Activated CD4-positive, alpha-beta T cell treated with anti-CD3 and anti-CD28 coated beads, Interleukin-2, amount 10 ng/mL, durations not matched to agents 24 days and 14 days (primary cell): ENCODE results near the gene WNT9A. TPM values are rescaled to one million over a fixed set of nuclear protein-coding genes. Genes with fewer than 3 reads are reported as not detected.

Source experiments
- DNase-seq: peaks from one replicate; pipeline ENCODE4 v3.0.0; 2022
- H3K27ac Mint-ChIP-seq: one replicate; pipeline ENCODE4 v1.8.0; 2022; ENCODE audit warnings: mild to moderate bottlenecking, mixed read lengths
- H3K27me3 Mint-ChIP-seq: one replicate; pipeline ENCODE4 v1.8.0; 2022; ENCODE audit warnings: mixed read lengths
- H3K36me3 Mint-ChIP-seq: one replicate; pipeline ENCODE4 v1.8.0; 2022; ENCODE audit warnings: low read depth, mild to moderate bottlenecking, mixed read lengths
- H3K4me1 Mint-ChIP-seq: one replicate; pipeline ENCODE4 v1.8.0; 2021; ENCODE audit warnings: mixed read lengths
- H3K4me3 Mint-ChIP-seq: one replicate; pipeline ENCODE4 v1.8.0; 2022; ENCODE audit warnings: mild to moderate bottlenecking, moderate library complexity, mixed read lengths
- H3K9me3 Mint-ChIP-seq: one replicate; pipeline ENCODE4 v1.8.0; 2021; ENCODE audit warnings: mixed read lengths
- intact Hi-C: fragments of 100-400 bp; cut with micrococcal nuclease; formaldehyde crosslinking; loops from one replicate; pipeline ENCODE4 v1.15.1; 2023
- total RNA-seq: library from RNA; stranded (reverse); gene quantifications from 2 replicates; pipeline ENCODE4 v1.2.3, GENCODE V29; 2022

WNT9A gene
- total RNA-seq, 1 donor from 2014 or later, result not detected

DNA sequence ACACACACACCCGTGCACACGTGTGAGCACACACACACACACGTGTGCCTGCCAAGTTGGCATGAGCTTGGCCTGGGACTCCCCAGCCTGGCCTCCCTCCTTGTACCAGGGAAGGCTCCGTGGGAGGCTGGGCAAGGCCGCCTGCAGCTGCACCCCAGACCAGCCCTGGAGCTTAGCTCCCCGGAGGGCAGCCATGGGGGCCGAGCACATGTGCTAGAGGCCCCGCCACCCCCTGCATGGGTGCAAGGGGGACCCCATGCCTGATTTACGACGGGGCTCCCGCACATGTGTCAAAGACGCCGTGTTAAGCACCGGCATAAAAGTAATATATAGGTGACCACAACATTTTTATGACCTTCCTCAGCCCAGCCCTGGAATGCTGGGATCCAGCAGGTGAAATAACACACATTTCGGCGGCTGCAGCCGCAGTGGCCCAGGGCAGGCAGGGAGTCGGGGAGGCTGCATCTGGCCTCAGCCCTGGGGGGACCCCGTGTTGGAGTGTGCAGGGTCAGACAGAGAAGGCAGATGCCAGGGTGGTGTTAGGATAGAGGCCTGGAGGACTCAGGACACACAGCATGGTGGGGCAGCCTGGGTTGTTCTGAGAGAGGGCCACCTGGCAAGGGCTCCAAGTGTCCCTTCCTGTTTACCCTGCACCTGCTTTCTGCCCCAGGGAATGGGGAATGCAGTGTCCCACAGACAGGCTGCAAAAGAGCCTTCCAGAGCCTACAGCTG lies 56.3 kb downstream of the WNT9A start:
- no peaks in the 10 kb centered on the region for H3K9me3 Mint-ChIP-seq
- no peak overlapping the region for H3K4me3 Mint-ChIP-seq
- no peak for DNase-seq
- intact Hi-C loops, result no loop called here
- no peak overlapping the region for H3K27ac Mint-ChIP-seq
- no peaks in the 10 kb centered on the region for H3K36me3 Mint-ChIP-seq
- no peaks in the 10 kb centered on the region for H3K27me3 Mint-ChIP-seq
- H3K4me1 Mint-ChIP-seq, result no peaks in the 10 kb centered on the region

DNA sequence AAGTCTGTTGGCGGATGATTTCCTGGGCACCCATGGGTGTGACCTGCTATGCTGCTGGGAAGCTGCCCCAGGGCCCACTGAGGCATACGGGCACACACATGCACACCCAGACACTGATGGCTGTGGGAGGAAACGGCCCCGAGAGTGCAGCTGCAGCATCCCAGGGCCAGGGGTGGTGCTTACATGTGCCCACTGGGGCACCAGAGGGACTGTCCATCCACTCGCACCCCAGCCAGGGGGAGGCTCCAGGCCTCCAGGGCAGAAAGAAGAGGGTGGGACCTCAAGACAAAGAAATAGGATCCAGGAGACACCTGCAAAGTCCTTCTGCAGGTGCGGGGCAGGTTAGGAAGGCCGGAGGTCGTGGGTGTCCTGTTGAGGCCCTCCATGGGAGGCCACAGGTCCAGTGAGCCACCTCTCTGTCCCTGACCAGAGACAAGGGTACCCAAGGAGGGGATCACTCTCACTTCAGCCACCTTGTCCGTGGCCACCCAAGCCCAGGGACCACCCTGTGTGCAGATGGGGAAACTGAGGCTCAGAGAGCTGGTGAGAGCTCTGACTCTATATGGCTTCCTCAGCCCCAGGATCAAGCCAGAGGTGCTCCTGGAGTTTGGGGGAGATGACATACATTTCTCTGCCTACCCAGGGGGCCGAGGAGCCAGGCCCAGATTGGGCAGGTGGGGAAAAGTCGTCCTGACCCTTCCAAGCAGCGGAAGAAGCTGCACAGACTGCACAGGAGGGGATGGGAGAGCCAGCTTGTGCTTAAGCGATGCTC lies 57.1 kb downstream of the WNT9A start:
- H3K4me3 Mint-ChIP-seq, result no peak overlapping the region
- no peaks in the 10 kb centered on the region for H3K9me3 Mint-ChIP-seq
- no peaks in the 10 kb centered on the region for H3K27me3 Mint-ChIP-seq
- no peaks in the 10 kb centered on the region for H3K36me3 Mint-ChIP-seq
- DNase-seq, result no peak
- no peak overlapping the region for H3K27ac Mint-ChIP-seq
- H3K4me1 Mint-ChIP-seq, result peaks cover 3% of the 10 kb centered on the region
- intact Hi-C loops, result no loop called here

GRCh38 chr1:227889863-227890405 lies 57.8 kb downstream of the WNT9A start:
- intact Hi-C loops, result loop anchor here (10.0 kb wide), 1 partner anchor 125 kb away; no protein-coding TSS in a partner anchor
- Mint-ChIP-seq H3K27me3 (no peaks in the 10 kb centered on the region), H3K27ac (no peak overlapping the region), H3K4me3 (no peak overlapping the region), H3K4me1 (peaks cover 5% of the 10 kb centered on the region), H3K36me3 (no peaks in the 10 kb centered on the region), H3K9me3 (no peaks in the 10 kb centered on the region)
- no peak for DNase-seq

DNA sequence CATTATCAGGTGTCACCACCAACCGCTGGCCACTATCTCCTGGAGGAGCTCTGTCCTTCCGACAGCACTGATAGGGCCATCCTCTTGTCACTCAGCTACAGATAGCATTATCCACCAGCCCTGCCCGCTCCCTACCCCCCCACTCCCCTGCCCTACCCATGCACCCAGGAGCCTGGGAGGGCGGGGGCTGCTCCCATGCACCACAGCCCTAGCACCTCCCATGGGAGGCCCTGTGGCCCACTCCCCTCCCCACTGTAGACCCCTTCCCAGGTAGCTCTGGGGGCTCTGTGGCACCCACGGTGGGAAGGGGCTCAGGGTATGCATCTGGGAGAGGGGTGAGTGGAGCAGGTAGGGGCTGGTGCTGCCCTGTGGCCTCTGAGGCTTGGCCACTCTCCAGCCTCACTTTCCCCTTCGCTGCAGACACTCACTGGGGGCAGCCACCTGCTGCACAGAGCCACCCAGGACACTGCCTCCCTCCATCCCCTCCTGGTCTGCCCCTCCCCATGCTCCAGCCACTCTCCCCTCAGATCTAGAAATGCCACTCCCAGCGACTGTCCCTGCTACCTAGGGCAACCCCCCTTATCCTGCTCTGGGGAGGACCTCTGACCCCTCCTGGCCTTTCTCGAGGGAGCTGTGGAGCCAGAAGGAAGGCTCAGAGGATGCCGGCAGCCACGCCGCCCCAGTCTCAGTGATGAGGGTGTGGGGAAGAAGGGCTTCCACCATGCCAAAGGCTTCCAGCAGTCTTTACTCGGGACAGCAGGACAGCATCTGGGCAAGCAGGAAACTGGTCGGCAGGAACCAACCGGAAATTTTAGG lies 58.5 kb downstream of the WNT9A start:
- Mint-ChIP-seq H3K4me3 (no peak overlapping the region), H3K9me3 (no peaks in the 10 kb centered on the region), H3K36me3 (no peaks in the 10 kb centered on the region), H3K27me3 (no peaks in the 10 kb centered on the region), H3K27ac (no peak overlapping the region), H3K4me1 (peaks cover 5% of the 10 kb centered on the region)
- intact Hi-C loops, result loop anchor here (10.0 kb wide), 1 partner anchor 124 kb away; no protein-coding TSS in a partner anchor
- no peak for DNase-seq

DNA sequence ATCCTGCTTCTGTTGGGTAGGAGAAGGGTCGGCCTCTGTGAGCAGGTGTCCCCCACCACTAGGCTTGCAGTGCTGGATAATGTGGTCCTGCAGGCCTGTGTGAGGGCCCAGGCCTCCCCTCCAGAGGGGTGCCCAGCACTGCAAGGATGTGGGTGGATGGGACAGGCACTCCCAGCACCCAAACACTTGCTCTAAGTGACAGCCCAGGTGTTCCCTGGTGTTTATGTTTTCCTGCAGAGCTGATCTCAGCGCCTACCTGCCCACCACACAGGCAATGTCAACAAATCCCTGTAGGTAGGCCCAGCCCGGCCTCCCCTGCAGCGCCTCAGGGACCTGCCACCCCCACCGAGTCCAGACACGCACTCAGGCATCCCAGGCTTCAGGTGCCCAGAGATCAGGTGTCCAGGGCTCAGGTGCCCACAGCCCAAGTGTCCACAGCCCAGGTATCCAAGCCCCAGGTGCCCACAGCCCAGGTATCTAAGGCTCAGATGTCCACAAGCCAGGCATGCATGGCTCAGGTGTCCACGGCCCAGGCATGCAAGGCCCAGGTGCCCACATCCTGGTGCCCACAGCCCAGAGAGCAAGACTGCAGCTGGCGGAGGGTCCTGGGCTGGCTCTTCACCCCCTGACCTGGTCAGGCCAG lies 59.2 kb downstream of the WNT9A start:
- no peaks in the 10 kb centered on the region for H3K9me3 Mint-ChIP-seq
- peak; percentile 54 for DNase-seq
- H3K36me3 Mint-ChIP-seq, result no peaks in the 10 kb centered on the region
- H3K4me1 Mint-ChIP-seq, result peaks cover 5% of the 10 kb centered on the region
- H3K27ac Mint-ChIP-seq, result no peak overlapping the region
- no peak overlapping the region for H3K4me3 Mint-ChIP-seq
- no peaks in the 10 kb centered on the region for H3K27me3 Mint-ChIP-seq
- intact Hi-C loops, result loop anchor here (10.0 kb wide), 1 partner anchor 124 kb away; no protein-coding TSS in a partner anchor

DNA sequence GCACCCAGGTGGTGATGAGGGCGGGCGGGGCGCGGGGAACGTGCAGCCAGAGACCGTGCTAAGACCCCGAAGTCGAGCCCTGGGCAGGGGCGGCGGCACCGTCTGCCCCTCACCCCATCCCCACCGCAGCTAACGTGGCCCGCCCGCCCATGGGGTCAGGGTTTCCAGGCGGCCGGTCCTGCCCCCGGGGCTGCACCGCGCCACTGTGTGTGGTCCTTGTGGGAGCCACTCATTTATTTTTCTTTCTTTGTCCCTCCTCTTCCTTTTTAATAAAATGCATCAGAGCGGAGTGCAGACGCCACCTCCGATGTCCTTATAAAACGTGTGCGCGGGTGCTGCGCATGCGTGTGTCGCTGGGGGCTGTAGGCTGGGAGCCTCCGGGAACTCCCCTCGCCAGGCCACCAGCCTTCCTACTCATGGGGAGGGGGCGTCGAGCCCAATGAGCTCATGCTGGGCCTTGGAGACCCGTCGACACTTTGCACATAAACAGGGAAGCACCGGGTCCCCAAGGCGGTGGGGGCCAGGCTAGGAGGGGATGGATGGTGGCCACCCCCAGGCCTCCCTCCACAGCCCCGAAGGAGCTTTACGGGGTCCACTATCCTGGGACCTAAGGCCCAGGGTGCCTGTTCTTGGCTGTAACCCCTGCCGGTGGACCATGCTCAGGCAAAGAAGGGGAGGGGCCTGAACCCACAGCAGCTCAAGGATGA lies 59.9 kb downstream of the WNT9A start:
- Mint-ChIP-seq H3K4me1 (peaks cover 5% of the 10 kb centered on the region), H3K4me3 (peak overlapping the region; percentile 32), H3K27ac (no peak overlapping the region), H3K9me3 (no peaks in the 10 kb centered on the region), H3K36me3 (no peaks in the 10 kb centered on the region), H3K27me3 (no peaks in the 10 kb centered on the region)
- intact Hi-C loops, result loop anchor here (10.0 kb wide), 1 partner anchor 123 kb away; no protein-coding TSS in a partner anchor
- DNase-seq, result peak; percentile 51

DNA sequence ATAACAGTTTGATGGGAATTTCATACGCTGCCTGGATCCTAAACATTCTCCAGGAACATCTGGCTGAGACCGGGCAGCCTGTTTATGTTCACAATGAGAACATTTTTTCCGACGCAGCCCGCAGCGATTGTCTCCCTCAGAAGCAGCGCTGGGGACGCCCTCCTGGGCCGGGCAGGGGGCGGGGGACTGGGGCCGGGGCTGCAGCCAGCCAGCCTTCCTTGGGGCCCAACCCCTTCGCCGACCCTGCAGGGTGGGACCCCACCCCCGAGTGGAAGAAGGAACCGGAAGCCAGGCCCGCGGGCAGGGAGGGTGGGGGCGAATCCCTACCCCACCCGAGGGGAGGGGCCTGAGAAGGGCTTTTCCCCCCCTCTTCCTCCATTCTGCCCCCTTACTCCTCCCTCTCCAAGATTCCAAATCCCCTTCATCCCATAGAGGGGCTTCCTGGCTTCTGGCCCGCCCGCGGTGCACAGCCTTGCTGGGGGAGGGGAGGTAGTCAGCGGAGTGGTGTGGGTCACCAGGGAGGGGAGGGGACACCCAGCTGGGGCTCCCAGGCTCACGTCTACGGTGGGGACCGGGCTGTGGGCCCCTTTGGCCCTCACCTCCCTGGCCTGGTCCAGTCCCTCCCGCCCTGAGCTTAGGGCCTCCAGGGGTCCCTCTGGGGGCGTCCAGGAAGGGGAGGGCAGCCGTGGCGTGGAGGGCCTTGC lies 60.6 kb downstream of the WNT9A start:
- intact Hi-C loops, result loop anchor here (10.0 kb wide), 1 partner anchor 122 kb away; no protein-coding TSS in a partner anchor
- H3K9me3 Mint-ChIP-seq, result no peaks in the 10 kb centered on the region
- H3K27me3 Mint-ChIP-seq, result no peaks in the 10 kb centered on the region
- no peak overlapping the region for H3K4me3 Mint-ChIP-seq
- DNase-seq, result peak; percentile 65
- H3K4me1 Mint-ChIP-seq, result peaks cover 5% of the 10 kb centered on the region
- no peaks in the 10 kb centered on the region for H3K36me3 Mint-ChIP-seq
- no peak overlapping the region for H3K27ac Mint-ChIP-seq

DNA sequence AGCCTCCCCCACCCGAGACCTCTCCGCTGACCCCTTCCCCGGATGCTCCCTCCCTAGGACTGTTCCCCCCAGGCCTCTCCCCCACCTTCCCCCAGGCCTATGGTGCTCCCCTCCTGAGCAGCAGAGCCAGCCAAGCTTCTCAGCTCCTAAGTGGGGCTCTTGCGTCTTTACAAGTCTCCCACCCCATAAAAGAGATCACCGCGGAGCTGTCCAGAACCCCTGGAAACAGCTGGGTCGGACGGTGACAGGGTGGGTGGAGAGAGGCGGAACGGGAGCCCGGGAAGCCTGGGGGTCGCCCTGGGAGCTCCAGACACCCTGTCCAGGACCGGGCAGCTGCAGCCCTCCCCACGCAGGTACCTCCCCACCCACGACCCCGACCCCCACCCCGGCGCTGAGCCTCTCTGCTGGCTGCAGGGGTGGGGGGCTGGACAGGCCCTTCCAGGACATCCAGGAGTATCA lies 61.2 kb downstream of the WNT9A start:
- intact Hi-C loops, result loop anchor here (10.0 kb wide), 1 partner anchor 122 kb away; no protein-coding TSS in a partner anchor
- DNase-seq, result peak; percentile 45
- H3K27ac Mint-ChIP-seq, result no peak overlapping the region

DNA sequence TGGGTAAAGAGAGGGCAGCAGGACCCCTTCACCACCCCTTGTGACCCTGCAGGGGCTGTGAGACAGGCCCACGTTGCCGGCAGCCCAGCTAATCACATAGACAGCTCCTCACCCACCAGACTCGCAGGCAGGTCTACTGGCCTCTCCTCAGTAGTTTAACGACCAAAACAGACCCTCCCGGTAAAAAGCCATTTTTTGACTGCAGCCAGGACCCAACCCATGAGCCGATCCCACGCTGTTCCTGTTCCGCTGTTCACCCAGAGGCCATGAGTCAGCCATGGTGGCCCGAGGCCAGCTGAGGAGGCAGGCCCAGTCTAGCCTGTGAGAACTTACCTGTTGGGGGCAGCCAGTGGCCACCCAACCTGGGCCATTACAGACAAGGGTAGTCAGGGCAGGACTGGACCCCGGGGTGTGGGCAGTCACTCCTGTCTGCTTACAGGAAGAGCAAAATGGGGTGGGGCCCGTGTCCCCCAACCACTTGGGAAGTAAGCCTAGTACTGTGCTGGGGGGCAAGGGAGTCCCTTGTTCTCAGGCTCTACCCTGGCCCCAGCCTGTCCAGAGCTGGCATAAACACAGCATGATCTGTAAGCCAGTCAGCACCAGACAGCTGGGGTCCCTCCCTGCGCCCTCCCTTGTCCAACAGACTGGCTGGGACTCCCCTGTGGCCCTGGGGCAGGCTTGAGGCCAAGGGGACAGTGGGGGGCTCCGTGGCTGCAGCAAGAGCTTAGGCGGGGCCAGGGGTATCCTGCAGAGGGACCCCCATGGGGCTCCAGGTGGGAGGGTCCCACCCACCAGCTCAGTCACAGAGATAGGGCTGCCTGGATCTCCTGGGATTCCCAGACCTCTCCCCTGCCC lies 61.9 kb downstream of the WNT9A start:
- no peaks in the 10 kb centered on the region for H3K27me3 Mint-ChIP-seq
- peaks cover 5% of the 10 kb centered on the region for H3K4me1 Mint-ChIP-seq
- no peak overlapping the region for H3K27ac Mint-ChIP-seq
- intact Hi-C loops, result loop anchor here (10.0 kb wide), 1 partner anchor 121 kb away; no protein-coding TSS in a partner anchor
- peak; percentile 56 for DNase-seq
- no peaks in the 10 kb centered on the region for H3K36me3 Mint-ChIP-seq
- no peaks in the 10 kb centered on the region for H3K9me3 Mint-ChIP-seq
- peak overlapping the region; percentile 38 for H3K4me3 Mint-ChIP-seq

More for the DNA sequence above, 61.2 kb downstream of the WNT9A start:
- H3K36me3 Mint-ChIP-seq, result no peaks in the 10 kb centered on the region
- H3K27me3 Mint-ChIP-seq, result no peaks in the 10 kb centered on the region
- H3K9me3 Mint-ChIP-seq, result no peaks in the 10 kb centered on the region
- H3K4me1 Mint-ChIP-seq, result peaks cover 5% of the 10 kb centered on the region
- H3K4me3 Mint-ChIP-seq, result no peak overlapping the region

DNA sequence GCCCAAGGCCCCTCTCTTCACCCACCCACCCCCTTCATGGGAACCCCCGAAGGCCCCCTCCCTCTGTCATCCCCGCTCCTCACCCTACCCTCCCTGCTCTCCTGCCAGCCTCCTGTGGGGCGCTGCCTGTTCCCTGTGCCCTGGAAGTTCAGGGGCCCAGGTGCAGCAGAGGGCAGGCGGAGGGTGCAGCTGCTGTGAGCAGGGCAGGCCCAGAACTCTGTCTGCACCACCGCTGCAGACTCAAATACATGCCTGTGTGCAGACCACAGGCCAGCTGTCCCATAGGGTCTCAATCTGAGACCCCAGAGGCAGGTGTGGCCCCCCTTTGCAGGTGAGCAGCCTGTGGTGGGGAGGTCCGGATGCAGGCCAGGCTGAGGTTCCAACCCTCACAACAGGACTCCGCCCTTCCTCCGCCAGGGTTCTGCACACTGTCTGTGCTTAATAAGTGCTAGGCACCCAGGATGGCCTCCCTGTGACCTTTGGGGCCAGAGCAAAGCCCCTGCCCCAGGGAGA lies 62.5 kb downstream of the WNT9A start:
- peaks cover 4% of the 10 kb centered on the region for H3K27me3 Mint-ChIP-seq
- H3K27ac Mint-ChIP-seq, result no peak overlapping the region
- peak overlapping the region; percentile 38 for H3K4me3 Mint-ChIP-seq
- intact Hi-C loops, result loop anchor here (10.0 kb wide), 1 partner anchor 120 kb away; no protein-coding TSS in a partner anchor
- H3K9me3 Mint-ChIP-seq, result no peaks in the 10 kb centered on the region
- no peaks in the 10 kb centered on the region for H3K36me3 Mint-ChIP-seq
- H3K4me1 Mint-ChIP-seq, result peaks cover 5% of the 10 kb centered on the region
- peak; percentile 72 for DNase-seq
